AG04450 (cell line): ENCODE data around the gene ATG16L1. TPM values are rescaled to one million over a fixed set of nuclear protein-coding genes. Genes with fewer than 3 reads are reported as not detected.

Experiments
- CTCF ChIA-PET: fragments of 300-600, 350-600 bp; formaldehyde crosslinking; extraction: SDS; loops from one replicate; lab custom pipeline; 2022; ENCODE audit warnings: antibody characterized with exemption, inconsistent platforms; lab: Charles Lee
- POLR2A ChIA-PET: fragments of 350-600 bp; formaldehyde crosslinking; extraction: SDS; loops from one replicate; lab custom pipeline; 2021; ENCODE audit warnings: antibody characterized with exemption, inconsistent platforms; lab: Yijun Ruan, JAX
- DNase-seq: peaks from one replicate; pipeline ENCODE4 v3.0.0-alpha.2; 2011; ENCODE audit warnings: low read depth, low spot score
- H3K27ac ChIP-seq: one replicate; pipeline ENCODE4 v1.5.1; 2012; ENCODE audit warnings: low read depth, low read length, control low read depth
- H3K27me3 ChIP-seq: one replicate; pipeline ENCODE4 v1.6.0; 2012; ENCODE audit warnings: low read length; ENCODE audit not compliant: control insufficient read depth, insufficient read depth
- H3K4me3 ChIP-seq: 2 replicates; pipeline ENCODE4 v1.5.1; 2011; ENCODE audit warnings: mild to moderate bottlenecking, low read depth, low read length, control low read depth
- H3K9me3 ChIP-seq: 2 replicates; pipeline ENCODE4 v1.5.1; 2012; ENCODE audit warnings: low read length; ENCODE audit not compliant: control insufficient read depth, insufficient read depth
- CTCF ChIP-seq: IDR thresholded peaks from 2 replicates; pipeline ENCODE4 v1.5.1; 2011; ENCODE audit warnings: low read depth, low read length, control low read depth, inconsistent platforms
- polyA plus RNA-seq: library from polyadenylated mRNA; depleted of rRNA; stranded (reverse); fragments of >200 nt; gene quantifications from 2 replicates; pipeline ENCODE4 v1.2.3, GENCODE V29; 2011

The ATG16L1 gene
- polyA plus RNA-seq, 1 experiment, result 32.8 TPM

GRCh38 chr2:233280114-233280693 is 28.7 kb downstream of the ATG16L1 start:
- Histone ChIP-seq H3K4me3 (no peak overlapping the region), H3K9me3 (no peaks in the 10 kb centered on the region), H3K27me3 (no peaks in the 10 kb centered on the region), H3K27ac (no peak overlapping the region)
- CTCF ChIA-PET, result interaction anchor here (2.0 to 2.1 kb wide), 2 partner anchors 73 to 164 kb away, joined by 7 to 12 read pairs; no protein-coding TSS in a partner anchor
- POLR2A ChIA-PET, result no interaction called here
- TF ChIP-seq CTCF, result no peak
- no peak for DNase-seq

GRCh38 chr2:233281553-233281952 is 30.1 kb downstream of the ATG16L1 start:
- H3K27ac ChIP-seq, result no peak overlapping the region
- no peaks in the 10 kb centered on the region for H3K27me3 ChIP-seq
- no peak for DNase-seq
- H3K4me3 ChIP-seq, result no peak overlapping the region
- CTCF ChIA-PET, result interaction anchor here (0.9 to 2.1 kb wide), 3 partner anchors 30 to 162 kb away, joined by 3 to 12 read pairs (median 7); partner anchors contain the start of gene ATG16L1
- POLR2A ChIA-PET, result no interaction called here
- no peaks in the 10 kb centered on the region for H3K9me3 ChIP-seq
- no peak for TF ChIP-seq CTCF

- CTCF ChIA-PET, result interaction anchor here (0.7 to 2.1 kb wide), 4 partner anchors 31 to 162 kb away, joined by 3 to 12 read pairs (median 5); partner anchors contain the start of gene ATG16L1
- H3K4me3 ChIP-seq, result no peak overlapping the region
- no peak for DNase-seq
- H3K27ac ChIP-seq, result no peak overlapping the region
- TF ChIP-seq CTCF, result no peak
- H3K9me3 ChIP-seq, result no peaks in the 10 kb centered on the region
- no peaks in the 10 kb centered on the region for H3K27me3 ChIP-seq
- POLR2A ChIA-PET, result no interaction called here
Observed at GRCh38 chr2:233281992-233282603, 30.6 kb downstream of the ATG16L1 start.

GRCh38 chr2:233285921-233286320 is 34.4 kb downstream of the ATG16L1 start:
- DNase-seq, result no peak
- POLR2A ChIA-PET, result interaction anchor here (0.6 kb wide), 1 partner anchor 63 kb away, joined by 5 read pairs; no protein-coding TSS in a partner anchor

More at GRCh38 chr2:233285921-233286320, 34.4 kb downstream of the ATG16L1 start:
- Histone ChIP-seq H3K27ac (no peak overlapping the region), H3K4me3 (no peak overlapping the region), H3K27me3 (no peaks in the 10 kb centered on the region), H3K9me3 (no peaks in the 10 kb centered on the region)
- TF ChIP-seq CTCF, result no peak
- CTCF ChIA-PET, result interaction anchor here (0.6 kb wide), 2 partner anchors 18 to 159 kb away, joined by 3 to 5 read pairs; no protein-coding TSS in a partner anchor
